ENCODE data around the gene ATOX1. TPM values are rescaled to one million over a fixed set of nuclear protein-coding genes. Genes with fewer than 3 reads are reported as not detected.
A peak's percentile ranks its signal among the peaks of the same experiment; 100 is the strongest.

ATOX1 gene
- total RNA-seq (10 to 100 TPM; 28.2 to 31.0 TPM), polyA plus RNA-seq (10 to 100 TPM; 42.8 to 64.5 TPM)

- POLR2A ChIA-PET (ENCODE audit: partially characterized antibody): interaction anchor here (0.7 to 9.8 kb wide), 5 partner anchors 9 to 58 kb away, joined by 3 to 214 read pairs (median 4); partner anchors contain the start of gene G3BP1
Observed at GRCh38 chr5:151758430-151759241, at the start of gene ATOX1. TSS of gene ATOX1 (minus strand) at chr5:151758631. CDS start at chr5:151758551, 80 bp downstream.

GRCh38 chr5:151805414-151806223 is 47.2 kb upstream of the ATOX1 start:
- intact Hi-C loops (cut with micrococcal nuclease): no loop called here

More at GRCh38 chr5:151758430-151759241, at the start of gene ATOX1:
- intact Hi-C loops (cut with micrococcal nuclease): loop anchor here (1.0 to 10.0 kb wide), 3 partner anchors 13 to 506 kb away; partner anchors contain the start of genes G3BP1 and GM2A
- Histone ChIP-seq H3K27me3 (ENCODE audit: insufficient read depth, low read length) (no peaks in the 10 kb centered on the region), H3K9me3 (ENCODE audit: control insufficient read depth in 1 of 2, low read length in 2 of 2) (no peaks in the 10 kb centered on the region), H3K4me3 (ENCODE audit: low read length in 2 of 2) (peak within 1 kb of the TSS; percentile 90 to 93), H3K4me1 (ENCODE audit: insufficient read depth, low read length) (peaks cover 38% of the 10 kb centered on the region), H3K27ac (ENCODE audit: low read depth, low read length) (peak within 1 kb of the TSS; percentile 85), H3K36me3 (ENCODE audit: insufficient read depth, low read length) (no peaks in the 10 kb centered on the region)
- peak within 1 kb of the TSS; percentile 77 to 97 (median 95) for H3K27ac Mint-ChIP-seq
- no peaks in the 10 kb centered on the region for H3K27me3 Mint-ChIP-seq
- DNase-seq: peak; percentile 88 to 90 (median 90)
- H3K4me3 Mint-ChIP-seq: peak within 1 kb of the TSS; percentile 86 to 99 (median 91)
- H3K36me3 Mint-ChIP-seq: peaks cover 3 to 4% of the 10 kb centered on the region in 2 donors
- H3K9me3 Mint-ChIP-seq: no peaks in the 10 kb centered on the region
- CTCF ChIA-PET (ENCODE audit: partially characterized antibody): interaction anchor here (1.1 to 3.7 kb wide), 4 partner anchors 13 to 100 kb away, joined by 3 to 21 read pairs (median 10); partner anchors contain the start of gene G3BP1
- peaks cover 25 to 55% (median 34%) of the 10 kb centered on the region in 4 donors for H3K4me1 Mint-ChIP-seq

GRCh38 chr5:151800532-151800931 is 42.1 kb upstream of the ATOX1 start:
- DNase-seq: peak in 1 of 5 donors; percentile 5
- Histone ChIP-seq H3K4me3 (ENCODE audit: low read length in 2 of 2) (no peak overlapping the region), H3K36me3 (ENCODE audit: insufficient read depth, low read length) (peaks cover 65% of the 10 kb centered on the region), H3K9me3 (ENCODE audit: control insufficient read depth in 1 of 2, low read length in 2 of 2) (no peaks in the 10 kb centered on the region), H3K27me3 (ENCODE audit: insufficient read depth, low read length) (no peaks in the 10 kb centered on the region), H3K4me1 (ENCODE audit: insufficient read depth, low read length) (peaks cover under 1% of the 10 kb centered on the region), H3K27ac (ENCODE audit: low read depth, low read length) (no peak overlapping the region)
- H3K27me3 Mint-ChIP-seq: no peaks in the 10 kb centered on the region
- ChIA-PET POLR2A (ENCODE audit: partially characterized antibody) (interaction anchor here (0.8 to 1.3 kb wide), 2 partner anchors 9 to 11 kb away, joined by 3 to 4 read pairs; no protein-coding TSS in a partner anchor), CTCF (ENCODE audit: partially characterized antibody) (interaction anchor here (1.3 to 2.4 kb wide), 2 partner anchors 25 to 29 kb away, joined by 4 to 8 read pairs; partner anchors contain the start of gene G3BP1)
- no peak overlapping the region for H3K4me3 Mint-ChIP-seq
- H3K36me3 Mint-ChIP-seq: peaks cover 60 to 75% of the 10 kb centered on the region in 2 donors
- no peaks in the 10 kb centered on the region for H3K9me3 Mint-ChIP-seq
- intact Hi-C loops (cut with micrococcal nuclease): no loop called here
- H3K27ac Mint-ChIP-seq: peak overlapping the region in 1 of 7 donors; percentile 64
- peaks cover 13 to 17% (median 15%) of the 10 kb centered on the region in 4 donors for H3K4me1 Mint-ChIP-seq

More at GRCh38 chr5:151805414-151806223, 47.2 kb upstream of the ATOX1 start:
- ChIA-PET POLR2A (ENCODE audit: partially characterized antibody) (interaction anchor here (0.9 to 1.4 kb wide), 3 partner anchors 11 to 32 kb away, joined by 3 to 4 read pairs (median 3); no protein-coding TSS in a partner anchor), CTCF (ENCODE audit: partially characterized antibody) (interaction anchor here (1.3 to 1.6 kb wide), 2 partner anchors 20 to 337 kb away, joined by 3 to 9 read pairs; no protein-coding TSS in a partner anchor)
- Mint-ChIP-seq H3K36me3 (peaks cover 59 to 64% of the 10 kb centered on the region in 2 donors), H3K9me3 (no peaks in the 10 kb centered on the region), H3K4me1 (peaks cover 0 to 15% (median 5%) of the 10 kb centered on the region in 4 donors), H3K4me3 (no peak overlapping the region), H3K27me3 (no peaks in the 10 kb centered on the region), H3K27ac (peak overlapping the region in 4 of 7 donors; percentile 19 to 45 (median 34))
- no peak overlapping the region for H3K27ac ChIP-seq (ENCODE audit: low read depth, low read length)
- no peaks in the 10 kb centered on the region for H3K9me3 ChIP-seq (ENCODE audit: control insufficient read depth in 1 of 2, low read length in 2 of 2)
- peaks cover 48% of the 10 kb centered on the region for H3K36me3 ChIP-seq (ENCODE audit: insufficient read depth, low read length)
- no peak for DNase-seq
- no peak overlapping the region for H3K4me3 ChIP-seq (ENCODE audit: low read length in 2 of 2)
- no peaks in the 10 kb centered on the region for H3K27me3 ChIP-seq (ENCODE audit: insufficient read depth, low read length)
- no peaks in the 10 kb centered on the region for H3K4me1 ChIP-seq (ENCODE audit: insufficient read depth, low read length)

- H3K27me3 ChIP-seq (ENCODE audit: insufficient read depth, low read length): no peaks in the 10 kb centered on the region
- no peak for DNase-seq
- Mint-ChIP-seq H3K27ac (peak overlapping the region in 4 of 7 donors; percentile 39 to 69 (median 50)), H3K4me3 (no peak overlapping the region), H3K9me3 (no peaks in the 10 kb centered on the region), H3K36me3 (peaks cover 59 to 77% of the 10 kb centered on the region in 2 donors), H3K27me3 (no peaks in the 10 kb centered on the region), H3K4me1 (peaks cover 14 to 20% (median 17%) of the 10 kb centered on the region in 4 donors)
- peaks cover 4% of the 10 kb centered on the region for H3K4me1 ChIP-seq (ENCODE audit: insufficient read depth, low read length)
- CTCF ChIA-PET (ENCODE audit: partially characterized antibody): interaction anchor here (1.0 to 2.0 kb wide), 3 partner anchors 12 to 35 kb away, joined by 3 to 6 read pairs (median 3); no protein-coding TSS in a partner anchor
- H3K36me3 ChIP-seq (ENCODE audit: insufficient read depth, low read length): peaks cover 76% of the 10 kb centered on the region
- no peaks in the 10 kb centered on the region for H3K9me3 ChIP-seq (ENCODE audit: control insufficient read depth in 1 of 2, low read length in 2 of 2)
- H3K27ac ChIP-seq (ENCODE audit: low read depth, low read length): no peak overlapping the region
- intact Hi-C loops (cut with micrococcal nuclease): no loop called here
- POLR2A ChIA-PET (ENCODE audit: partially characterized antibody): no interaction called here
- no peak overlapping the region for H3K4me3 ChIP-seq (ENCODE audit: low read length in 2 of 2)
Observed at GRCh38 chr5:151799407-151799806, 41.0 kb upstream of the ATOX1 start.

- Histone ChIP-seq H3K9me3 (ENCODE audit: control insufficient read depth in 1 of 2, low read length in 2 of 2) (no peaks in the 10 kb centered on the region), H3K36me3 (ENCODE audit: insufficient read depth, low read length) (peaks cover 78% of the 10 kb centered on the region), H3K27ac (ENCODE audit: low read depth, low read length) (no peak overlapping the region), H3K4me3 (ENCODE audit: low read length in 2 of 2) (no peak overlapping the region), H3K27me3 (ENCODE audit: insufficient read depth, low read length) (no peaks in the 10 kb centered on the region), H3K4me1 (ENCODE audit: insufficient read depth, low read length) (peaks cover 4% of the 10 kb centered on the region)
- no peak for DNase-seq
- intact Hi-C loops (cut with micrococcal nuclease): no loop called here
- POLR2A ChIA-PET (ENCODE audit: partially characterized antibody): no interaction called here
- Mint-ChIP-seq H3K9me3 (no peaks in the 10 kb centered on the region), H3K36me3 (peaks cover 58 to 77% of the 10 kb centered on the region in 2 donors), H3K27ac (peak overlapping the region in 2 of 7 donors; percentile 10 to 59), H3K4me3 (no peak overlapping the region), H3K4me1 (peaks cover 18 to 25% (median 21%) of the 10 kb centered on the region in 4 donors), H3K27me3 (no peaks in the 10 kb centered on the region)
- CTCF ChIA-PET (ENCODE audit: partially characterized antibody): interaction anchor here (1.4 to 2.0 kb wide), 2 partner anchors 26 to 34 kb away, joined by 3 to 6 read pairs; no protein-coding TSS in a partner anchor
Observed at GRCh38 chr5:151798674-151799073, 40.2 kb upstream of the ATOX1 start.

GRCh38 chr5:151795426-151795825 is 37.0 kb upstream of the ATOX1 start:
- peaks cover 4% of the 10 kb centered on the region for H3K4me1 ChIP-seq (ENCODE audit: insufficient read depth, low read length)
- no peak for DNase-seq
- no peak overlapping the region for H3K27ac ChIP-seq (ENCODE audit: low read depth, low read length)
- H3K4me3 ChIP-seq (ENCODE audit: low read length in 2 of 2): no peak overlapping the region
- ChIA-PET POLR2A (ENCODE audit: partially characterized antibody) (no interaction called here), CTCF (ENCODE audit: partially characterized antibody) (no interaction called here)
- peaks cover 81% of the 10 kb centered on the region for H3K36me3 ChIP-seq (ENCODE audit: insufficient read depth, low read length)
- H3K4me3 Mint-ChIP-seq: no peak overlapping the region
- H3K9me3 ChIP-seq (ENCODE audit: control insufficient read depth in 1 of 2, low read length in 2 of 2): no peaks in the 10 kb centered on the region
- peaks cover 21 to 34% (median 25%) of the 10 kb centered on the region in 4 donors for H3K4me1 Mint-ChIP-seq
- no peaks in the 10 kb centered on the region for H3K27me3 Mint-ChIP-seq
- intact Hi-C loops (cut with micrococcal nuclease): no loop called here
- no peaks in the 10 kb centered on the region for H3K27me3 ChIP-seq (ENCODE audit: insufficient read depth, low read length)
- H3K36me3 Mint-ChIP-seq: peaks cover 60 to 86% of the 10 kb centered on the region in 2 donors
- peak overlapping the region in 4 of 7 donors; percentile 24 to 74 (median 30) for H3K27ac Mint-ChIP-seq
- H3K9me3 Mint-ChIP-seq: no peaks in the 10 kb centered on the region
